Measurements from ENCODE around the gene COL1A1. TPM values are rescaled to one million over a fixed set of nuclear protein-coding genes. Genes with fewer than 3 reads are reported as not detected.
A peak's percentile ranks its signal among the peaks of the same experiment; 100 is the strongest.

The COL1A1 gene
- total RNA-seq, 6 donors from 2014 or later, result 15.4 to 555 (median 117) TPM

- WGBS, 2 donors, result 87% methylated on average over 8 of the region's 8 CpGs
These were observed 6.5 kb upstream of the COL1A1 start for GRCh38 chr17:50207792-50208567.

GRCh38 chr17:50207315-50207714 is 5.9 kb upstream of the COL1A1 start:
- TF ChIP-seq POLR2A (IDR thresholded peaks at IDR 0.05), result no peak
- TF ChIP-seq CTCF (IDR thresholded peaks at IDR 0.05), result no peak
- no peak for TF ChIP-seq EP300 (IDR thresholded peaks at IDR 0.05)
- TF ChIP-seq POLR2AphosphoS5 (IDR thresholded peaks at IDR 0.05), result no peak
- H3K4me1 ChIP-seq, result peaks cover 20 to 35% (median 27%) of the 10 kb centered on the region in 4 donors
- DNase-seq, result no peak
- 42 to 57% methylated on average over 5 of the region's 5 CpGs for WGBS, 2 donors
- no peaks in the 10 kb centered on the region for H3K9me3 ChIP-seq
- H3K36me3 ChIP-seq, result no peaks in the 10 kb centered on the region
- H3K27me3 ChIP-seq, result peaks cover 0 to 2% (median 0%) of the 10 kb centered on the region in 4 donors
- peak overlapping the region in 1 of 4 donors; percentile 7 for H3K27ac ChIP-seq
- no peak overlapping the region for H3K4me3 ChIP-seq
- no peak for ATAC-seq (ENCODE audit: low FRiP score in 2 of 2)

More at GRCh38 chr17:50207792-50208567, 6.5 kb upstream of the COL1A1 start:
- Histone ChIP-seq H3K4me3 (no peak overlapping the region), H3K36me3 (no peaks in the 10 kb centered on the region), H3K9me3 (no peaks in the 10 kb centered on the region), H3K4me1 (peaks cover 20 to 36% (median 28%) of the 10 kb centered on the region in 4 donors), H3K27ac (peak overlapping the region in 1 of 4 donors; percentile 4), H3K27me3 (peaks cover 0 to 2% (median 0%) of the 10 kb centered on the region in 4 donors)
- TF ChIP-seq POLR2AphosphoS5 (IDR thresholded peaks at IDR 0.05), result no peak
- TF ChIP-seq CTCF (IDR thresholded peaks at IDR 0.05), result no peak
- no peak for TF ChIP-seq EP300 (IDR thresholded peaks at IDR 0.05)
- ATAC-seq (ENCODE audit: low FRiP score in 2 of 2) (no peak), DNase-seq (no peak)

- peaks cover 0 to 2% (median under 1%) of the 10 kb centered on the region in 4 donors for H3K27me3 ChIP-seq
- H3K27ac ChIP-seq, result peak overlapping the region in 2 of 4 donors; percentile 7 to 8
- WGBS, 2 donors, result 22 to 24% methylated on average over 18 of the region's 18 CpGs
- no peaks in the 10 kb centered on the region for H3K9me3 ChIP-seq
- DNase-seq (peak in 1 of 2 donors; percentile 88), ATAC-seq (ENCODE audit: low FRiP score in 2 of 2) (no peak)
- H3K36me3 ChIP-seq, result no peaks in the 10 kb centered on the region
- H3K4me1 ChIP-seq, result peaks cover 15 to 30% (median 23%) of the 10 kb centered on the region in 4 donors
- no peak overlapping the region for H3K4me3 ChIP-seq
- TF ChIP-seq POLR2AphosphoS5 (IDR thresholded peaks at IDR 0.05) (no peak), EP300 (IDR thresholded peaks at IDR 0.05) (no peak), CTCF (IDR thresholded peaks at IDR 0.05) (no peak), POLR2A (IDR thresholded peaks at IDR 0.05) (no peak)
These were observed 5.3 kb upstream of the COL1A1 start for GRCh38 chr17:50206604-50207293.

- Histone ChIP-seq H3K4me1 (peaks cover 10 to 30% (median 21%) of the 10 kb centered on the region in 4 donors), H3K9me3 (no peaks in the 10 kb centered on the region), H3K27me3 (peaks cover 0 to 8% (median 4%) of the 10 kb centered on the region in 4 donors), H3K36me3 (no peaks in the 10 kb centered on the region), H3K4me3 (no peak overlapping the region), H3K27ac (peak overlapping the region in 3 of 4 donors; percentile 8 to 52 (median 41))
- 80 to 87% methylated on average over 5 to 7 of the region's 7 CpGs for WGBS, 2 donors
- no peak for TF ChIP-seq EP300 (IDR thresholded peaks at IDR 0.05)
- TF ChIP-seq POLR2AphosphoS5 (IDR thresholded peaks at IDR 0.05), result no peak
- TF ChIP-seq POLR2A (IDR thresholded peaks at IDR 0.05), result no peak
- no peak for TF ChIP-seq CTCF (IDR thresholded peaks at IDR 0.05)
- ATAC-seq (ENCODE audit: low FRiP score in 2 of 2), result no peak
- DNase-seq, result peak in 1 of 2 donors; percentile 12
These were observed 4.6 kb upstream of the COL1A1 start for GRCh38 chr17:50205963-50206505.
